AG04449 (cell line): ENCODE results near the gene PIK3CD.
"Not testable (repeated sequence)": the region's sequence is repeated elsewhere in the genome, so short reads cannot be mapped to it uniquely, and the experiment has no call there.

Source experiments
- CTCF ChIA-PET: fragments of 350-600 bp; formaldehyde crosslinking; extraction: SDS; loops from one replicate; lab custom pipeline; 2021; ENCODE audit warnings: antibody characterized with exemption; lab: Yijun Ruan, JAX
- POLR2A ChIA-PET: fragments of 400-600, 350-600 bp; formaldehyde crosslinking; extraction: SDS; loops from one replicate; lab custom pipeline; 2020; ENCODE audit warnings: antibody characterized with exemption, inconsistent platforms; lab: Yijun Ruan, JAX
- DNase-seq: peaks from one replicate; pipeline ENCODE4 v3.0.0-alpha.2; 2010; ENCODE audit warnings: low read depth, low spot score
- H3K4me3 ChIP-seq: 2 replicates; pipeline ENCODE4 v1.5.1; 2011; ENCODE audit warnings: low read depth, mild to moderate bottlenecking, control low read depth, low read length
- TF ChIP-seq, protein P1 (sequence below): IDR thresholded peaks from one replicate; pipeline ENCODE4 v1.5.1; 2011; ENCODE audit warnings: mild to moderate bottlenecking, moderate library complexity, low read length, control low read depth, inconsistent platforms; ENCODE audit not compliant: insufficient read depth; ENCODE audit errors: missing control alignments

Gene PIK3CD

DNA sequence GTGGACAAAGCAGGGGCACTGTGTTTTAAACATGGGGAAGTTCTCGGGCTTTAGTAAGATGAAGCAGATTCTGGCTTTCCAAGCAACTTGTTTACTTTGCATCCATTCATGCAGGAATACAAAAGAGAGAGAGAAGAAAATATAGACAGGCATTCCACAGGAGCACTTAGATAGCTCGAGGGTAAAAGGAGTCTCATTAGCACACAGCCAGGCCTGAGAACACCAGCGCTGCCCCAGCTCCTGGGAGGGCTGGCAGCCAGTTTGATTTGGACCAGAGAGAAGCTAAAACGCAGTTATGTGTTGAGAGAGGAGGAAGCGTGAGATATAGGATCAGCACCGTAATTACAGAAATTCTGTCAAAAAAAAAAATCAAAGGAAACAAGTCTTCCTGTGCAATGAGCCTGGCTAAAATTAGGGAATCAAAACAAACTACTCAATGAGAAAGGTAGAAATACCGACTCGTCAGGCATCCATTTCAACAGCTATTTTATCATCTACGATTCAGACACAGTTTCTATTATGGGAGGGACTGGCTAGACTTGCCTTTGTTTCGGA is 104.0 kb downstream of the PIK3CD start:
- TF ChIP-seq, protein P1, sequence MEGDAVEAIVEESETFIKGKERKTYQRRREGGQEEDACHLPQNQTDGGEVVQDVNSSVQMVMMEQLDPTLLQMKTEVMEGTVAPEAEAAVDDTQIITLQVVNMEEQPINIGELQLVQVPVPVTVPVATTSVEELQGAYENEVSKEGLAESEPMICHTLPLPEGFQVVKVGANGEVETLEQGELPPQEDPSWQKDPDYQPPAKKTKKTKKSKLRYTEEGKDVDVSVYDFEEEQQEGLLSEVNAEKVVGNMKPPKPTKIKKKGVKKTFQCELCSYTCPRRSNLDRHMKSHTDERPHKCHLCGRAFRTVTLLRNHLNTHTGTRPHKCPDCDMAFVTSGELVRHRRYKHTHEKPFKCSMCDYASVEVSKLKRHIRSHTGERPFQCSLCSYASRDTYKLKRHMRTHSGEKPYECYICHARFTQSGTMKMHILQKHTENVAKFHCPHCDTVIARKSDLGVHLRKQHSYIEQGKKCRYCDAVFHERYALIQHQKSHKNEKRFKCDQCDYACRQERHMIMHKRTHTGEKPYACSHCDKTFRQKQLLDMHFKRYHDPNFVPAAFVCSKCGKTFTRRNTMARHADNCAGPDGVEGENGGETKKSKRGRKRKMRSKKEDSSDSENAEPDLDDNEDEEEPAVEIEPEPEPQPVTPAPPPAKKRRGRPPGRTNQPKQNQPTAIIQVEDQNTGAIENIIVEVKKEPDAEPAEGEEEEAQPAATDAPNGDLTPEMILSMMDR, result no peak
- DNase-seq, result no peak
- CTCF ChIA-PET, result interaction anchor here (0.7 to 1.7 kb wide), 3 partner anchors 29 to 134 kb away, joined by 3 to 4 read pairs (median 3); no protein-coding TSS in a partner anchor
- POLR2A ChIA-PET, result no interaction called here
- H3K4me3 ChIP-seq, result no peak overlapping the region

DNA sequence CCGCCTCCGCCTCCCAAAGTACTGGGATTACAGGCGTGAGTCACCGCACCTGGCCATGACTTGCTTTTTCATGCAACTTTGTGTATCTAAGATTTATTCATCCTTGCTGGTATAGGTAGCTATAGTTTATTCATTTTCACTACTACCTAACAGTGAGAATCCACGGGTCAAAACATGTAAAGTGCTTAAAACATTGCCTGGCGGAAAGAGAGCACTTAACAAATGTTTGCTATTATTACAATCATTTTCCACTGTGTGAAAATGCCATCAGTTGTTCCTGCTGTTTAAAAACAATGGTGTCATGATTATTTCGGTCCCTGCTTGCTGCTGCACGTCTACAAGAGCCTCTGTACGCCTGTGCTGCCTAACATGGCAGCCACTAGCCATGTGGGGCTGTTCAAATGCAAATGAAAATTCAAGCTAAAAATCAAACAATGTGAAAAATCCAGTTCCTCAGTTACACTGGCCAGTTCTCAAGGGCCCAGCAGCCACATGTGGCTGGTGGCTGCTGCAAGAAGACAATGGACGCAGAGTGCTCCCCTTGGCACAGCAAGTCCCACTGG is 107.1 kb downstream of the PIK3CD start:
- ChIA-PET POLR2A (no interaction called here), CTCF (interaction anchor here (1.3 to 1.5 kb wide), 2 partner anchors 110 to 132 kb away, joined by 3 to 6 read pairs; no protein-coding TSS in a partner anchor)
- TF ChIP-seq, protein P1, result no peak
- no peak for DNase-seq
- H3K4me3 ChIP-seq, result no peak overlapping the region

DNA sequence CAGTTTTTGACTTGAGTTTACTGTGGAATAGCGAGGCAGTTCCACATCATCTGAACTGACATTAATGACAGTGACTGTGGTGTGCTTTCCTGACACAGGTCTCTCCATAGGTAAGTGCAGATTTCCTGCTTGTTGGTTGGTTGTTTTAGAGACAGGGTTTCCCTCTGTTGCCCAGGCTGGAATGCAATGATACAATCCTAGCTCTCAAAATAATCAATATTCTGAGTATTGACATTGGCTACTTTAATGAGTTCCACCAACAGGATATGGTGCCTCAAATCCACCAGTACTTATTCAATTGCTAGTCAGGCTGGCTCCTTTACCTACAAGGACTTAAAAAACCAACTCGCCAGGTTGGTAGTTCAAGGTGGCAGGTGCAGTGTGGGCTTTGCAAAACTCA is 108.4 kb downstream of the PIK3CD start:
- H3K4me3 ChIP-seq, result no peak overlapping the region
- ChIA-PET CTCF (interaction anchor here (1.3 to 1.5 kb wide), 3 partner anchors 33 to 133 kb away, joined by 3 to 6 read pairs (median 3); no protein-coding TSS in a partner anchor), POLR2A (no interaction called here)
- TF ChIP-seq, protein P1, result no peak
- DNase-seq, result no peak

DNA sequence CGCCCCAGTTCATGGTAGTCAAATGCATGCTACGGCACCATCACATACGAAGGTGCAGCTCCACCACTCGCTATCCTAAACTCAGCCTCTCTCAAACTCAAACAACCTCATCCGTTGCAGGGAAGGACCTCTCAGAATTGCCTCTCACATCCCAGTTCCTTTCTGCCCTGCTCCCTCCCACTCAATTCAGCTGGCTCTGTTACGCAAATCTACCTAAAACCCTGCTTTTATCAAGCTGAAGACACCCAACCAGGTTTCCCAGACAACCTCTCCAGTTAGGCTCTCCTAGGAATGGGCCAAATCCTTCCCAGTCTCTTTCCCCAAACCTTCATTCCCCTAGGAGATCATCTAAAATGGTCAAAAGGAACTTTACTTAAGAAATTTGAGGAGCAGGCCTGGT is 109.3 kb downstream of the PIK3CD start:
- ChIA-PET POLR2A (no interaction called here), CTCF (interaction anchor here (0.9 to 1.3 kb wide), 3 partner anchors 34 to 105 kb away, joined by 3 read pairs; no protein-coding TSS in a partner anchor)
- no peak overlapping the region for H3K4me3 ChIP-seq
- DNase-seq, result no peak
- TF ChIP-seq, protein P1, result no peak

DNA sequence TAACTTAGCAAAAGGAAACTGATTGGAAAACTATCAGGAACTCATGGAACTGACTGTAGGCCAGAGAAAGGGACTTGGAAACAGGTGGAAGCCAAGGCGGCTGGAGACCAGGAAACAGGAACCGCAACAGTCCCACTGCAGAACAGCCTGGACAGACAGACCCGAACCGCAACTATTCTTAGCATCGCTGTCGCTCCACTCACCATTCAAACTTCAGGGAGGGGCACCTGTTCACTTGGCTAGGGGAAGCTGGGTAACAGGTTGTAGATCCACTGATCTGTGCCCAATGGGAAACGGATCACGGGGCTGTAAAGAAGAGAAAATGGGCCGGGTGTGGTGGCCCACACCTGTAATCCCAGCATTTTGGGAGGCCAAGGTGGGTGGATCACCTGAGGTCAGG is 110.3 kb downstream of the PIK3CD start:
- ChIA-PET CTCF (interaction anchor here (0.7 kb wide), 1 partner anchor 82 kb away, joined by 3 read pairs; no protein-coding TSS in a partner anchor), POLR2A (no interaction called here)
- DNase-seq, result no peak

DNA sequence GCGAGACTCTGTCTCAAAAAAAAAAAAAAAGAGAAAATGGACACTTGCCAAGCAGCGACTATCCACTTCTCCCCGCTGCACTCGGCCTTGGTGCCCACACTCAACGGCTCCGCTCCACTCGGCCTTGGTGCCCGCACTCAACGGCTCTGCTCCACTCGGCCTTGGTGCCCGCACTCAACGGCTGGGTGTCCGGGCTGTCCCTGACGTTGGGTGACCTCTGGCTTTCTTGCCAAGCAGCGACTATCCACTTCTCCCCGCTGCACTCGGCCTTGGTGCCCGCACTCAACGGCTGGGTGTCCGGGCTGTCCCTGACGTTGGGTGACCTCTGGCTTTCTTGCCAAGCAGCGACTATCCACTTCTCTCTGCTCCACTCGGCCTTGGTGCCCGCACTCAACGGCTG is 110.9 kb downstream of the PIK3CD start:
- DNase-seq, H3K4me3 ChIP-seq, POLR2A ChIA-PET: not testable (repeated sequence)
- CTCF ChIA-PET, result interaction anchor here (1.5 kb wide), 1 partner anchor 23 kb away, joined by 5 read pairs; no protein-coding TSS in a partner anchor

More for the DNA sequence above, 110.3 kb downstream of the PIK3CD start:
- no peak overlapping the region for H3K4me3 ChIP-seq
- TF ChIP-seq, protein P1, result no peak
